ENCODE measurements around the gene U2SURP. TPM values are rescaled to one million over a fixed set of nuclear protein-coding genes. Genes with fewer than 3 reads are reported as not detected.

Gene U2SURP
- total RNA-seq, 1 experiment from 2014 or later, result 275 TPM

DNA sequence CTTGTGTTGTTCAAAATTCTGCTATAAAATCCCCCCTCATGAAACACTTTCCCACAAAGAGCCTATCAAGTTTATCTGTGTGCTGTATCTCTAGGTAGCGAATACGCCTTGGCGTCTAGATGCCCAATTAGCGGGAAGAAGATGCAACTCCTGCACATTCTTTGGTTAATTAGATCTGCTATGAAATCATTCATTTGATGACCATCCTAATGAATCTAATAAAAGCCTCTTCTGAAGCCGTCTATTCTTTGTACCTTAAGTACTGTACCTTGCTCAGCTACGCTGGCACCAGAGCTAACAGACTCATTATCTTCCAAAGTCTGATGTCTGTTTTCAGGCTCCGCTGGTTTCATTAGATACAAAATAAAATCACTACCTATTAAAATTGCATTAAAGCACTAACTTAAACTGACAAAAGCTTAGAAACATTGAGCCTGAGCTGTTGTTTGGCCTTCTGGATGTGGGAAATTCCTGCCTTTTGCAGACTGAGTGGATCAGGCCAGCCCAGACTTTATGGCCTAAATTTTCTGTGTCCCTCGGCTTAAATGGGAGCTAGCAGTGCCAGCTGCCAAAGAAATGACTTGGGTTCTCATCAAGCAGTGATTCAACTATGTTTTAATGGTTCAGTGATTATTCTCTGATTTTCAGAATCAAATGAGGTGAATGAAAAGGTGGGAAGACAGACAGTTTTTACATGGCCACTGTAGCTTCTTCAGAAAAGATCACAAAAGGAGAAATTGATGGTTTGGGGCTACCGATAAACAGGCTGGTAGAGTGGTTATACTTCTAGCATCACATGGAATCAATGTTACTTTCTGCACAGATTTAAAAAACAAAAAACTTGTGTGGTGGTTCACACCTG lies 89.8 kb downstream of the U2SURP start:
- no peak overlapping the region for H3K27ac Mint-ChIP-seq (ENCODE audit: unreplicated experiment)

DNA sequence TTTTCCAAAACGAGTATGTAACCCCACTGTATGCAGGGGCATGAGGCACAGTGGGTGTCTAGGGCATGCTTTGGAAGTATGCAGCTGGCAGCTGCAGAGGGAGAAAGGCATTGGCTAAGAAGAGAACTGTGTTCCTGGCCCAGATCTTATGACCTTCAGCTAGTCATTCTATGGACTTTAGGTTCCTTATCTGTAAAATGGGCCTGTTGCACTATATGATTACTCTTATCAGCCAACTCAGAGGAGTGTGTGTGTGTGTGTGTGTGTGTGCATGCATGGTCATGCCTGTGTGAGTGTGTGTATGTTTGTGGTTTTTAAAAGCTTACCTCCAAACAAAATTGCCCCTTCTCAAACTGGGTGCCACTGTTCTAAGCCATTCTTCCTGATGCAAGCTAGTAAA lies 90.8 kb downstream of the U2SURP start:
- H3K4me1 Mint-ChIP-seq (ENCODE audit: low read depth, unreplicated experiment), result no peaks in the 10 kb centered on the region
- TF ChIP-seq, protein P1, sequence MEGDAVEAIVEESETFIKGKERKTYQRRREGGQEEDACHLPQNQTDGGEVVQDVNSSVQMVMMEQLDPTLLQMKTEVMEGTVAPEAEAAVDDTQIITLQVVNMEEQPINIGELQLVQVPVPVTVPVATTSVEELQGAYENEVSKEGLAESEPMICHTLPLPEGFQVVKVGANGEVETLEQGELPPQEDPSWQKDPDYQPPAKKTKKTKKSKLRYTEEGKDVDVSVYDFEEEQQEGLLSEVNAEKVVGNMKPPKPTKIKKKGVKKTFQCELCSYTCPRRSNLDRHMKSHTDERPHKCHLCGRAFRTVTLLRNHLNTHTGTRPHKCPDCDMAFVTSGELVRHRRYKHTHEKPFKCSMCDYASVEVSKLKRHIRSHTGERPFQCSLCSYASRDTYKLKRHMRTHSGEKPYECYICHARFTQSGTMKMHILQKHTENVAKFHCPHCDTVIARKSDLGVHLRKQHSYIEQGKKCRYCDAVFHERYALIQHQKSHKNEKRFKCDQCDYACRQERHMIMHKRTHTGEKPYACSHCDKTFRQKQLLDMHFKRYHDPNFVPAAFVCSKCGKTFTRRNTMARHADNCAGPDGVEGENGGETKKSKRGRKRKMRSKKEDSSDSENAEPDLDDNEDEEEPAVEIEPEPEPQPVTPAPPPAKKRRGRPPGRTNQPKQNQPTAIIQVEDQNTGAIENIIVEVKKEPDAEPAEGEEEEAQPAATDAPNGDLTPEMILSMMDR (IDR thresholded peaks at IDR 0.05; ENCODE audit: unreplicated experiment), result no peak
- CTCF ChIA-PET, result interaction anchor here (0.6 kb wide), 1 partner anchor 83 kb away, joined by 7 read pairs; no protein-coding TSS in a partner anchor
- no TSS peak for BruUV-seq (replicated peaks)
- no peaks in the 10 kb centered on the region for H3K9me3 Mint-ChIP-seq (ENCODE audit: low read depth, unreplicated experiment)
- H3K27me3 Mint-ChIP-seq (ENCODE audit: unreplicated experiment), result peaks cover 17% of the 10 kb centered on the region
- no peak overlapping the region for H3K27ac Mint-ChIP-seq (ENCODE audit: unreplicated experiment)
- H3K4me3 Mint-ChIP-seq (ENCODE audit: low read depth, unreplicated experiment), result no peak overlapping the region
- DNase-seq, result no peak
- H3K36me3 Mint-ChIP-seq (ENCODE audit: insufficient read depth, unreplicated experiment), result no peaks in the 10 kb centered on the region
- intact Hi-C loops (cut with micrococcal nuclease; ENCODE audit: unreplicated experiment), result no loop called here

More for the DNA sequence above, 89.8 kb downstream of the U2SURP start:
- intact Hi-C loops (cut with micrococcal nuclease; ENCODE audit: unreplicated experiment), result no loop called here
- no peak for DNase-seq
- Mint-ChIP-seq H3K27me3 (ENCODE audit: unreplicated experiment) (peaks cover 17% of the 10 kb centered on the region), H3K4me1 (ENCODE audit: low read depth, unreplicated experiment) (no peaks in the 10 kb centered on the region), H3K36me3 (ENCODE audit: insufficient read depth, unreplicated experiment) (no peaks in the 10 kb centered on the region), H3K9me3 (ENCODE audit: low read depth, unreplicated experiment) (no peaks in the 10 kb centered on the region), H3K4me3 (ENCODE audit: low read depth, unreplicated experiment) (no peak overlapping the region)
- BruUV-seq (replicated peaks), result no TSS peak
- TF ChIP-seq, protein P1 (IDR thresholded peaks at IDR 0.05; ENCODE audit: unreplicated experiment), result no peak
- CTCF ChIA-PET, result interaction anchor here (0.6 kb wide), 1 partner anchor 735 kb away, joined by 3 read pairs; no protein-coding TSS in a partner anchor

GRCh38 chr3:143095813-143096212 lies 94.4 kb downstream of the U2SURP start:
- no peak overlapping the region for H3K27ac Mint-ChIP-seq (ENCODE audit: unreplicated experiment)
- H3K36me3 Mint-ChIP-seq (ENCODE audit: insufficient read depth, unreplicated experiment), result no peaks in the 10 kb centered on the region
- intact Hi-C loops (cut with micrococcal nuclease; ENCODE audit: unreplicated experiment), result no loop called here
- no peak for DNase-seq
- no peaks in the 10 kb centered on the region for H3K9me3 Mint-ChIP-seq (ENCODE audit: low read depth, unreplicated experiment)
- CTCF ChIA-PET, result no interaction called here
- BruUV-seq (replicated peaks), result no TSS peak
- H3K4me3 Mint-ChIP-seq (ENCODE audit: low read depth, unreplicated experiment), result no peak overlapping the region
- TF ChIP-seq, protein P1 (IDR thresholded peaks at IDR 0.05; ENCODE audit: unreplicated experiment), result no peak
- no peaks in the 10 kb centered on the region for H3K4me1 Mint-ChIP-seq (ENCODE audit: low read depth, unreplicated experiment)
- peaks cover 34% of the 10 kb centered on the region for H3K27me3 Mint-ChIP-seq (ENCODE audit: unreplicated experiment)

DNA sequence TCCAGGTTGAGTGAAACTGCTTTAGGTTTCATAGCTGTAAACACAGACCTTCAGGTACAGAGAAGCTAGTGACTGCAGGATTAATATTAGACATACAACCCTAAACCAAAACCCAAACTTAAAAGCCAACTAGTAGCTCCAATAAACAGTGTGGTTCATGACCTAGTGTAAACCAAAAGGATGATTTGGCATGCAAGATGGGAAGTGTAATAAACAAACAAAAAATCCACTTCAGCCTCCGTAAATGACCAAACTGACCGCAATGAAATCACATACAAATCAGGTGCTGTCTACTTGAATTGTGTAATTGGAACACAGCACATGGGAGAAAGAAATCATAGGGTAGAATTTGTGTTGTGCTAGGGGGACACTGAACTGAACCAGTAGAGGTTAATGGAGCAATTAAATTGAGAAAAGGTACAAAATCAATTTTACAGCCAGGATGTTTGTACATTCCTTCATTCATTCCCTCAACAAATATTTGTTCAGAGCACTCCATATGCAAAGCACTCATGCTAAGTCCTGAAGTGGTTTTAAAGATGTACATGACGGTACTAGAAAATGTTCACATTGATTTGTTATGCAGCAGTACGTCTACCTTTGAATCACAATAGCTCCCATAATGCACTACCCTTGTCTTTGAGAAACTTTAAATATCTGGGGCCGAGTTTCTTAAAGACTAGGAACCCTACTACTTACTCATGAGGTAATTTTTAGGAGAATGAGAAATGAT lies 96.8 kb downstream of the U2SURP start:
- intact Hi-C loops (cut with micrococcal nuclease; ENCODE audit: unreplicated experiment), result no loop called here
- H3K27me3 Mint-ChIP-seq (ENCODE audit: unreplicated experiment), result peaks cover 51% of the 10 kb centered on the region
- CTCF ChIA-PET, result interaction anchor here (1.0 kb wide), 1 partner anchor 546 kb away, joined by 3 read pairs; no protein-coding TSS in a partner anchor
- no peaks in the 10 kb centered on the region for H3K36me3 Mint-ChIP-seq (ENCODE audit: insufficient read depth, unreplicated experiment)
- H3K9me3 Mint-ChIP-seq (ENCODE audit: low read depth, unreplicated experiment), result no peaks in the 10 kb centered on the region
- no peak overlapping the region for H3K27ac Mint-ChIP-seq (ENCODE audit: unreplicated experiment)
- no peak for DNase-seq
- H3K4me1 Mint-ChIP-seq (ENCODE audit: low read depth, unreplicated experiment), result no peaks in the 10 kb centered on the region
- no TSS peak for BruUV-seq (replicated peaks)
- H3K4me3 Mint-ChIP-seq (ENCODE audit: low read depth, unreplicated experiment), result no peak overlapping the region
- TF ChIP-seq, protein P1 (IDR thresholded peaks at IDR 0.05; ENCODE audit: unreplicated experiment), result no peak

All from Calu3 (cell line).